ENCODE measurements around the gene PKM. TPM values are rescaled to one million over a fixed set of nuclear protein-coding genes. Genes with fewer than 3 reads are reported as not detected.

PKM gene
- total RNA-seq, 1 experiment from 2014 or later: 1,809 TPM

- Histone ChIP-seq H3K9me3 (ENCODE audit: insufficient read depth, low read depth) (no peaks in the 10 kb centered on the region), H3K4me3 (no peak overlapping the region), H3F3A (ENCODE audit: insufficient read depth, low read depth) (peaks cover 35% of the 10 kb centered on the region), H3K79me2 (ENCODE audit: low read depth) (no peaks in the 10 kb centered on the region), H3K9me2 (ENCODE audit: insufficient read depth) (no peaks in the 10 kb centered on the region), H3K4me2 (no peak overlapping the region), H4K20me1 (ENCODE audit: insufficient read depth) (no peaks in the 10 kb centered on the region), H3K36me3 (ENCODE audit: low read depth) (no peaks in the 10 kb centered on the region), H3K27ac (no peak overlapping the region), H2AFZ (no peak overlapping the region), H3K4me1 (replicated peaks; ENCODE audit: insufficient read depth) (peaks cover 69% of the 10 kb centered on the region), H3K27me3 (ENCODE audit: insufficient read depth, low read depth) (no peaks in the 10 kb centered on the region)
- no peak for TF ChIP-seq EZH2 (IDR thresholded peaks at IDR 0.05; ENCODE audit: low read depth)
- TF ChIP-seq, protein P1, sequence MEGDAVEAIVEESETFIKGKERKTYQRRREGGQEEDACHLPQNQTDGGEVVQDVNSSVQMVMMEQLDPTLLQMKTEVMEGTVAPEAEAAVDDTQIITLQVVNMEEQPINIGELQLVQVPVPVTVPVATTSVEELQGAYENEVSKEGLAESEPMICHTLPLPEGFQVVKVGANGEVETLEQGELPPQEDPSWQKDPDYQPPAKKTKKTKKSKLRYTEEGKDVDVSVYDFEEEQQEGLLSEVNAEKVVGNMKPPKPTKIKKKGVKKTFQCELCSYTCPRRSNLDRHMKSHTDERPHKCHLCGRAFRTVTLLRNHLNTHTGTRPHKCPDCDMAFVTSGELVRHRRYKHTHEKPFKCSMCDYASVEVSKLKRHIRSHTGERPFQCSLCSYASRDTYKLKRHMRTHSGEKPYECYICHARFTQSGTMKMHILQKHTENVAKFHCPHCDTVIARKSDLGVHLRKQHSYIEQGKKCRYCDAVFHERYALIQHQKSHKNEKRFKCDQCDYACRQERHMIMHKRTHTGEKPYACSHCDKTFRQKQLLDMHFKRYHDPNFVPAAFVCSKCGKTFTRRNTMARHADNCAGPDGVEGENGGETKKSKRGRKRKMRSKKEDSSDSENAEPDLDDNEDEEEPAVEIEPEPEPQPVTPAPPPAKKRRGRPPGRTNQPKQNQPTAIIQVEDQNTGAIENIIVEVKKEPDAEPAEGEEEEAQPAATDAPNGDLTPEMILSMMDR (conservative IDR thresholded peaks at IDR 0.05): no peak
- no peak for DNase-seq
- intact Hi-C loops (cut with micrococcal nuclease; ENCODE audit: unreplicated experiment): no loop called here
- POLR2A ChIA-PET (ENCODE audit: unreplicated experiment): no interaction called here
- no TSS peak for BruUV-seq (replicated peaks)
- CTCF ChIA-PET: no interaction called here
Observed at GRCh38 chr15:72179950-72180581, 50.9 kb downstream of the PKM start.

GRCh38 chr15:72178976-72179585, 51.9 kb downstream of the PKM start:
- no peak for TF ChIP-seq EZH2 (IDR thresholded peaks at IDR 0.05; ENCODE audit: low read depth)
- TF ChIP-seq, protein P1 (conservative IDR thresholded peaks at IDR 0.05): no peak
- Histone ChIP-seq H3K79me2 (ENCODE audit: low read depth) (no peaks in the 10 kb centered on the region), H3K4me1 (replicated peaks; ENCODE audit: insufficient read depth) (peaks cover 61% of the 10 kb centered on the region), H3K9me2 (ENCODE audit: insufficient read depth) (no peaks in the 10 kb centered on the region), H3F3A (ENCODE audit: insufficient read depth, low read depth) (peaks cover 35% of the 10 kb centered on the region), H3K36me3 (ENCODE audit: low read depth) (no peaks in the 10 kb centered on the region), H3K4me2 (no peak overlapping the region), H3K4me3 (no peak overlapping the region), H2AFZ (no peak overlapping the region), H4K20me1 (ENCODE audit: insufficient read depth) (no peaks in the 10 kb centered on the region), H3K27ac (no peak overlapping the region), H3K9me3 (ENCODE audit: insufficient read depth, low read depth) (no peaks in the 10 kb centered on the region), H3K27me3 (ENCODE audit: insufficient read depth, low read depth) (no peaks in the 10 kb centered on the region)
- intact Hi-C loops (cut with micrococcal nuclease; ENCODE audit: unreplicated experiment): no loop called here
- DNase-seq: no peak
- POLR2A ChIA-PET (ENCODE audit: unreplicated experiment): no interaction called here
- CTCF ChIA-PET: no interaction called here
- BruUV-seq (replicated peaks): no TSS peak

DNA sequence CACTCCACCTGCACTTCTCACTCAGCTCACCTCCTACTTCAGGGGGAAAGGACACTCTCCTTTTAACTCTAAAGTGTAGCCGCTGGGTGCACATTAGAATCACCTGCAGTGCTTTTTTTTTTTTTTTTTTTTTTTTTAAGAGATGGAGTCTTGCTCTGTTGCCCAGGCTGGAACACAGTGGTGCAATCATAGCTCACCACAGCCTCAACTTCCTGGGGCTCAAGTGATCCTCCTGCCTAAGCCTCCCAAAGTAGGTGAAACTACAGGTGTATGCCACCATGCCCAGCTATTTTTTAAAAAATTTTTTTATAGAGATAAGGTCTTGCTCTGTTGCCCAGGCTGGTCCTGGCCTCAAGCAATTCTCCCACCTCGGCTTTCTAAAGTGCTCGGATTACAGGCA, 54.2 kb downstream of the PKM start:
- peaks cover 13% of the 10 kb centered on the region for H3F3A ChIP-seq (ENCODE audit: insufficient read depth, low read depth)

More for the DNA sequence above, 54.2 kb downstream of the PKM start:
- peaks cover 39% of the 10 kb centered on the region for H3K4me1 ChIP-seq (replicated peaks; ENCODE audit: insufficient read depth)
- DNase-seq: no peak
- POLR2A ChIA-PET (ENCODE audit: unreplicated experiment): interaction anchor here (0.7 kb wide), 2 partner anchors 182 to 296 kb away, joined by 3 to 20 read pairs; no protein-coding TSS in a partner anchor
- H3K79me2 ChIP-seq (ENCODE audit: low read depth): no peaks in the 10 kb centered on the region
- no peaks in the 10 kb centered on the region for H3K36me3 ChIP-seq (ENCODE audit: low read depth)
- H3K9me2 ChIP-seq (ENCODE audit: insufficient read depth): no peaks in the 10 kb centered on the region
- no peak overlapping the region for H3K27ac ChIP-seq
- no peaks in the 10 kb centered on the region for H3K9me3 ChIP-seq (ENCODE audit: insufficient read depth, low read depth)
- no TSS peak for BruUV-seq (replicated peaks)
- no peak overlapping the region for H3K4me3 ChIP-seq
- H3K27me3 ChIP-seq (ENCODE audit: insufficient read depth, low read depth): no peaks in the 10 kb centered on the region
- H3K4me2 ChIP-seq: no peak overlapping the region
- no peak overlapping the region for H2AFZ ChIP-seq
- no peaks in the 10 kb centered on the region for H4K20me1 ChIP-seq (ENCODE audit: insufficient read depth)
- TF ChIP-seq EZH2 (IDR thresholded peaks at IDR 0.05; ENCODE audit: low read depth): no peak
- TF ChIP-seq, protein P1 (conservative IDR thresholded peaks at IDR 0.05): no peak
- CTCF ChIA-PET: interaction anchor here (0.6 kb wide), 1 partner anchor 20 kb away, joined by 28 read pairs; no protein-coding TSS in a partner anchor
- intact Hi-C loops (cut with micrococcal nuclease; ENCODE audit: unreplicated experiment): no loop called here
